IMR-90 (cell line): Measurements from ENCODE around the gene TRPM7. TPM values are rescaled to one million over a fixed set of nuclear protein-coding genes. Genes with fewer than 3 reads are reported as not detected.

Source experiments
- ATAC-seq: fragments of 200-7000 bp; cut with Tn5 transposase; 2 replicates; pipeline ENCODE4 v1.9.1; 2020; ENCODE audit warnings: low read depth, mild to moderate bottlenecking, moderate library complexity
- BruUV-seq: library from RNA; stranded (reverse); fragments of 400-500 nt; replicated peaks from 2 replicates; lab custom pipeline; 2021; lab: Mats Ljungman, UMichigan
- CTCF ChIA-PET: fragments of 300-600 bp; formaldehyde crosslinking; extraction: SDS; loops from one replicate; lab custom pipeline; 2021; ENCODE audit warnings: antibody characterized with exemption; lab: Yijun Ruan, JAX
- POLR2A ChIA-PET: fragments of 300-600 bp; sonication (Branson Sonifier 250); formaldehyde crosslinking; loops from one replicate; lab custom pipeline; 2022; ENCODE audit warnings: antibody characterized with exemption; ENCODE audit not compliant: unreplicated experiment; lab: Charles Lee
- DNase-seq: peaks from one replicate; pipeline ENCODE4 v3.0.0; 2013
- H2AFZ ChIP-seq: replicated peaks from 2 replicates; pipeline ENCODE3; 2013; ENCODE audit warnings: low read length, mild to moderate bottlenecking; ENCODE audit not compliant: poor library complexity
- H2AK5ac ChIP-seq: 2 replicates; pipeline ENCODE4 v1.6.1; 2013; ENCODE audit warnings: low read depth, low read length, inconsistent platforms
- H2AK9ac ChIP-seq: replicated peaks from 2 replicates; pipeline ENCODE3; 2013; ENCODE audit warnings: mild to moderate bottlenecking, low read depth, low read length, moderate library complexity; ENCODE audit not compliant: poor library complexity
- H2BK120ac ChIP-seq: 2 replicates; pipeline ENCODE4 v1.6.1; 2013; ENCODE audit warnings: low read depth, low read length, inconsistent platforms
- H2BK15ac ChIP-seq: 3 replicates; pipeline ENCODE4 v1.6.1; 2013; ENCODE audit warnings: low read depth, low read length, inconsistent platforms
- H2BK20ac ChIP-seq: 2 replicates; pipeline ENCODE4 v1.6.1; 2013; ENCODE audit warnings: low read depth, mild to moderate bottlenecking, inconsistent platforms, low read length, moderate library complexity
- H2BK5ac ChIP-seq: 2 replicates; pipeline ENCODE4 v1.6.1; 2013; ENCODE audit warnings: mild to moderate bottlenecking, low read depth, low read length, inconsistent platforms; ENCODE audit not compliant: poor library complexity, severe bottlenecking
- H3K14ac ChIP-seq: replicated peaks from 2 replicates; pipeline ENCODE4 v1.6.1; 2013; ENCODE audit warnings: low read depth, low read length, inconsistent platforms
- H3K18ac ChIP-seq: 2 replicates; pipeline ENCODE4 v1.6.1; 2013; ENCODE audit warnings: low read depth, low read length, control low read depth
- H3K23ac ChIP-seq: 2 replicates; pipeline ENCODE4 v1.6.1; 2013; ENCODE audit warnings: low read depth, low read length, inconsistent platforms
- H3K27ac ChIP-seq: 2 replicates; pipeline ENCODE4 v1.5.1; 2013; ENCODE audit warnings: mild to moderate bottlenecking, control low read depth, low read length; ENCODE audit not compliant: insufficient read depth
- H3K27me3 ChIP-seq: 2 replicates; pipeline ENCODE4 v1.6.1; 2013; ENCODE audit warnings: low read length; ENCODE audit not compliant: control insufficient read depth, insufficient read depth
- H3K36me3 ChIP-seq: 2 replicates; pipeline ENCODE4 v1.6.1; 2013; ENCODE audit warnings: low read length, mixed read lengths; ENCODE audit not compliant: control insufficient read depth, insufficient read depth
- H3K4ac ChIP-seq: 2 replicates; pipeline ENCODE4 v1.6.1; 2013; ENCODE audit warnings: low read depth, low read length, inconsistent platforms
- H3K4me1 ChIP-seq: 2 replicates; pipeline ENCODE4 v1.6.1; 2013; ENCODE audit warnings: low read length, mixed read lengths; ENCODE audit not compliant: control insufficient read depth, insufficient read depth
- H3K4me2 ChIP-seq: 2 replicates; pipeline ENCODE4 v1.6.1; 2013; ENCODE audit warnings: low read depth, mild to moderate bottlenecking, control low read depth, low read length, moderate library complexity
- H3K4me3 ChIP-seq: 2 replicates; pipeline ENCODE4 v1.5.1; 2013; ENCODE audit warnings: low read depth, mild to moderate bottlenecking, control low read depth, low read length, moderate library complexity; ENCODE audit not compliant: insufficient read depth
- H3K56ac ChIP-seq: 2 replicates; pipeline ENCODE4 v1.6.1; 2013; ENCODE audit warnings: low read length, inconsistent platforms; ENCODE audit not compliant: insufficient read depth; ENCODE audit errors: extremely low read depth
- H3K79me1 ChIP-seq, 2 experiments: 2 replicates each; pipeline ENCODE4 v1.6.1; 2013; ENCODE audit warnings: low read length in 2 of 2, inconsistent platforms in 1 of 2, low read depth in 1 of 2
- H3K9ac ChIP-seq: 2 replicates; pipeline ENCODE4 v1.6.1; 2013; ENCODE audit warnings: low read depth, low read length, control low read depth
- H3K9me1 ChIP-seq: 2 replicates; pipeline ENCODE4 v1.6.1; 2013; ENCODE audit warnings: low read length, inconsistent platforms; ENCODE audit not compliant: insufficient read depth
- H3K9me3 ChIP-seq: 2 replicates; pipeline ENCODE4 v1.6.1; 2013; ENCODE audit warnings: low read length; ENCODE audit not compliant: control insufficient read depth, insufficient read depth
- H4K20me1 ChIP-seq: 2 replicates; pipeline ENCODE4 v1.6.1; 2013; ENCODE audit warnings: low read length, inconsistent platforms; ENCODE audit not compliant: insufficient read depth
- H4K5ac ChIP-seq: 2 replicates; pipeline ENCODE4 v1.6.1; 2013; ENCODE audit warnings: mild to moderate bottlenecking, low read depth, low read length, control low read depth
- H4K8ac ChIP-seq, 2 experiments: 2 replicates each; pipeline ENCODE4 v1.6.1; 2013; ENCODE audit warnings: low read depth in 2 of 2, low read length in 2 of 2, control low read depth in 1 of 2, inconsistent platforms in 1 of 2
- H4K91ac ChIP-seq: 2 replicates; pipeline ENCODE4 v1.6.1; 2013; ENCODE audit warnings: low read depth, low read length, inconsistent platforms; ENCODE audit not compliant: insufficient read depth
- BHLHE40 ChIP-seq: fragments of 150-350 bp; IDR thresholded peaks from 2 replicates; pipeline ENCODE4 v1.6.1; 2016; ENCODE audit warnings: mild to moderate bottlenecking, low read depth, low read length
- MXI1 ChIP-seq: IDR thresholded peaks from 2 replicates; pipeline ENCODE4 v1.6.1; 2012; ENCODE audit warnings: low read depth, mild to moderate bottlenecking, low read length, moderate library complexity, borderline replicate concordance
- WGBS, 2 experiments: methylation state at CpG; one replicate each; pipeline versions ENCODE4 v1.1.5 to v1.1.7; 2013; ENCODE audit warnings: missing lambda C conversion rate in 2 of 2; ENCODE audit not compliant: insufficient read length in 1 of 2; ENCODE audit errors: extremely low coverage in 2 of 2; 5-methylcytosine and 5-hydroxymethylcytosine counted together
- dilution Hi-C: fragments of 300-500 bp; cut with HindIII; formaldehyde crosslinking; loops from one replicate; pipeline ENCODE4 v1.14.3; 2018; ENCODE audit warnings: low sequenced_read_pairs; ENCODE audit not compliant: unreplicated experiment
- in situ Hi-C: fragments of 300-500 bp; cut with MboI; formaldehyde crosslinking; loops from 3 replicates; pipeline ENCODE4 v1.14.3; 2019; ENCODE audit warnings: low sequenced_read_pairs, inconsistent platforms, mixed read lengths
- intact Hi-C: fragments of 100-400 bp; cut with micrococcal nuclease; formaldehyde crosslinking; loops from 2 replicates; pipeline ENCODE4 v1.10.0; 2022
- polyA plus RNA-seq, 3 experiments: library from polyadenylated mRNA; depleted of rRNA; stranded (reverse); fragments of >200 nt; gene quantifications; 2 replicates each; pipeline ENCODE4 v1.2.3, GENCODE V29; 2012; ENCODE audit warnings: low replicate concordance in 1 of 3
- total RNA-seq: library from RNA; depleted of rRNA; stranded (reverse); fragments of >200 nt; gene quantifications from 2 replicates; pipeline ENCODE4 v1.2.3, GENCODE V29; 2012
- TF ChIP-seq, protein P1 (sequence below): fragments of 150-350 bp; IDR thresholded peaks from 2 replicates; pipeline ENCODE4 v1.6.1; 2017; ENCODE audit warnings: mild to moderate bottlenecking, antibody characterized with exemption, low read length, low read depth

Gene TRPM7
- total and polyA plus RNA-seq, 2 of the 4 experiments (the other 2 are of a cell fraction): 10.6 to 27.8 TPM

DNA sequence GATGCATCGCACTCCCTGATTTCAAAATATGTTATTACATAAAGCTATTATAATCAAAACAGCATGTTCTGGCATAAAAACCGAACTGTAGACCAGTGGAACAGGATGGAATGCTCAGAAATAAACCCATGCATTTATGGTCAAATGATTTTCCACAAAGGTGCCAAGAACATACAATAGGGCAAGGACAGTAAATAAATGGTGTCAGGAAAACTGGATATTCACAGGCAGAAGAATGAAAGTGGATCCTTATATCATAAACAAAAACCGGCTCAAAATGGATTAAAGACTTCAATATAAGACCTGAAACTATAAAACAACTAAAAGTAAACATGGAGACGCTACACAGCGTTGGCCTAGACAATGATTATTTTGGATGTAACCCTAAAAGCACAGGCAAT is 162.7 kb downstream of the TRPM7 start:
- Histone ChIP-seq H3K4me2 (no peak overlapping the region), H4K91ac (no peak overlapping the region), H2BK20ac (no peak overlapping the region), H3K9me1 (no peaks in the 10 kb centered on the region), H3K36me3 (no peaks in the 10 kb centered on the region), H3K79me1 (no peaks in the 10 kb centered on the region), H4K8ac (no peak overlapping the region), H3K27me3 (peaks cover 1% of the 10 kb centered on the region; the same call in 1 of the 2 replicates), H3K4ac (no peak overlapping the region), H3K9me3 (no peaks in the 10 kb centered on the region), H3K9ac (no peak overlapping the region), H4K20me1 (no peaks in the 10 kb centered on the region), H3K14ac (no peak overlapping the region), H3K27ac (no peak overlapping the region), H3K4me1 (no peaks in the 10 kb centered on the region), H2AFZ (no peak overlapping the region), H2BK5ac (no peak overlapping the region), H2BK120ac (no peak overlapping the region), H3K18ac (no peak overlapping the region), H2AK5ac (no peak overlapping the region), H3K56ac (no peak overlapping the region), H4K5ac (no peak overlapping the region), H2AK9ac (no peak overlapping the region), H3K4me3 (no peak overlapping the region), H2BK15ac (no peak overlapping the region), H3K23ac (no peak overlapping the region)
- in situ Hi-C loops: no loop called here
- dilution Hi-C loops: no loop called here
- no TSS peak for BruUV-seq
- no CpG with 5 or more reads among the region's 5 CpGs for WGBS, 2 experiments
- CTCF ChIA-PET: interaction anchor here (0.7 kb wide), 1 partner anchor 12 kb away, joined by 3 read pairs; no protein-coding TSS in a partner anchor
- POLR2A ChIA-PET: no interaction called here
- intact Hi-C loops: no loop called here
- ATAC-seq (no peak), DNase-seq (no peak)
- TF ChIP-seq MXI1: no peak
- no peak for TF ChIP-seq BHLHE40
- TF ChIP-seq, protein P1, sequence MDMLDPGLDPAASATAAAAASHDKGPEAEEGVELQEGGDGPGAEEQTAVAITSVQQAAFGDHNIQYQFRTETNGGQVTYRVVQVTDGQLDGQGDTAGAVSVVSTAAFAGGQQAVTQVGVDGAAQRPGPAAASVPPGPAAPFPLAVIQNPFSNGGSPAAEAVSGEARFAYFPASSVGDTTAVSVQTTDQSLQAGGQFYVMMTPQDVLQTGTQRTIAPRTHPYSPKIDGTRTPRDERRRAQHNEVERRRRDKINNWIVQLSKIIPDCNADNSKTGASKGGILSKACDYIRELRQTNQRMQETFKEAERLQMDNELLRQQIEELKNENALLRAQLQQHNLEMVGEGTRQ: no peak
